HG02798 (cell line): ENCODE measurements around the gene SLC35G1.

Source experiments
- ATAC-seq: cut with Tn5 transposase; IDR thresholded peaks from one replicate; pipeline ENCODE4 v1.9.1; 2021; ENCODE audit warnings: mild to moderate bottlenecking; ENCODE audit not compliant: unreplicated experiment, poor library complexity

The SLC35G1 gene

GRCh38 chr10:93875032-93875358, 18.8 kb upstream of the SLC35G1 start:
- no peak for ATAC-seq

- no peak for ATAC-seq
These were observed 17.4 kb upstream of the SLC35G1 start for GRCh38 chr10:93876381-93876780.

- ATAC-seq = no peak
These were observed 14.5 kb upstream of the SLC35G1 start for GRCh38 chr10:93879273-93879672.

GRCh38 chr10:93894516-93895378, 969 bp downstream of the SLC35G1 start:
- peak; percentile 3 for ATAC-seq

- no peak for ATAC-seq
These were observed 3.4 kb downstream of the SLC35G1 start for GRCh38 chr10:93897070-93897780.

GRCh38 chr10:93899109-93899508, 5.3 kb downstream of the SLC35G1 start:
- ATAC-seq = no peak

GRCh38 chr10:93903051-93903450, 9.3 kb downstream of the SLC35G1 start:
- ATAC-seq = no peak

GRCh38 chr10:93904901-93905300, 11.1 kb downstream of the SLC35G1 start:
- no peak for ATAC-seq

- no peak for ATAC-seq
These were observed 13.3 kb downstream of the SLC35G1 start for GRCh38 chr10:93907059-93907458.

- ATAC-seq = no peak
These were observed 18.1 kb downstream of the SLC35G1 start for GRCh38 chr10:93911866-93912265.

GRCh38 chr10:93912444-93912843, 18.7 kb downstream of the SLC35G1 start:
- ATAC-seq = no peak

GRCh38 chr10:93913706-93914105, 19.9 kb downstream of the SLC35G1 start:
- no peak for ATAC-seq

- ATAC-seq = no peak
These were observed 21.8 kb downstream of the SLC35G1 start for GRCh38 chr10:93915598-93915997.

- ATAC-seq = no peak
These were observed 22.7 kb downstream of the SLC35G1 start for GRCh38 chr10:93916257-93917063.

- ATAC-seq = no peak
These were observed 23.2 kb downstream of the SLC35G1 start for GRCh38 chr10:93917064-93917391.

GRCh38 chr10:93917821-93918220, 24.0 kb downstream of the SLC35G1 start:
- ATAC-seq = no peak

- no peak for ATAC-seq
These were observed 27.6 kb downstream of the SLC35G1 start for GRCh38 chr10:93921338-93921737.

GRCh38 chr10:93926613-93927012, 32.8 kb downstream of the SLC35G1 start:
- no peak for ATAC-seq

- ATAC-seq = no peak
These were observed 44.4 kb downstream of the SLC35G1 start for GRCh38 chr10:93938140-93938539.

GRCh38 chr10:93940881-93941280, 47.1 kb downstream of the SLC35G1 start:
- ATAC-seq = no peak

GRCh38 chr10:93941606-93942005, 47.8 kb downstream of the SLC35G1 start:
- no peak for ATAC-seq
